ENCODE data around the gene SRSF5. TPM values are rescaled to one million over a fixed set of nuclear protein-coding genes. Genes with fewer than 3 reads are reported as not detected.

SRSF5 gene
- total and polyA plus RNA-seq, 2 of the 13 experiments (the other 11 are each of a cell fraction or from before 2014, with no cell fraction given): 189 to 277 TPM

DNA sequence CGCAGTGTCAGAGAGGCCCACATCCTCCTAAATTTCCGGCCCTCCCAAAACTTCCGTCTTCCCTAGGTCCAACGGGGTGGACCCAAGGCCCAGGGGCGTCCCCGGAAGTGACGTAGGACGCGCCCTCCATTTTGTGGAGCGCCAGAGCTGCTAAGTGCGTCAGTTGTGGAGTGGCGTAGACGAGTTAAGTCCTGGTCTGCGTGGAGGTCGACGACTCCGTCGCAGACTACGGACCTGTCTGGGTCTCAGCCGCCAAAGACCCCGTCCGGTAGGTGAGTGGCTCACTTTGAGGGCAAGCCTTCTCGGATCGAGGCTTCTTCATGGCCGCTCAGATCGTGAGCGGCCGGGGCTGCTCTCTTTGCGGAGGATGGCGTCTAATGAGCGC lies at the start of gene SRSF5 (continued):
- TF ChIP-seq, protein P1, sequence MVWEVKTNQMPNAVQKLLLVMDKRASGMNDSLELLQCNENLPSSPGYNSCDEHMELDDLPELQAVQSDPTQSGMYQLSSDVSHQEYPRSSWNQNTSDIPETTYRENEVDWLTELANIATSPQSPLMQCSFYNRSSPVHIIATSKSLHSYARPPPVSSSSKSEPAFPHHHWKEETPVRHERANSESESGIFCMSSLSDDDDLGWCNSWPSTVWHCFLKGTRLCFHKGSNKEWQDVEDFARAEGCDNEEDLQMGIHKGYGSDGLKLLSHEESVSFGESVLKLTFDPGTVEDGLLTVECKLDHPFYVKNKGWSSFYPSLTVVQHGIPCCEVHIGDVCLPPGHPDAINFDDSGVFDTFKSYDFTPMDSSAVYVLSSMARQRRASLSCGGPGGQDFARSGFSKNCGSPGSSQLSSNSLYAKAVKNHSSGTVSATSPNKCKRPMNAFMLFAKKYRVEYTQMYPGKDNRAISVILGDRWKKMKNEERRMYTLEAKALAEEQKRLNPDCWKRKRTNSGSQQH (CRISPR knock-in tag; IDR thresholded peaks at IDR 0.05; ENCODE audit: low read depth): peak; percentile 82; the same call in 1 of the 2 replicates
- no peak for TF ChIP-seq HNRNPH1 (optimal IDR thresholded peaks at IDR 0.05; ENCODE audit: low read depth, low read length)
- TF ChIP-seq KDM3A (CRISPR knock-in tag; IDR thresholded peaks at IDR 0.05; ENCODE audit: low read depth): peak; percentile 65; the same call in 1 of the 2 replicates
- peak; percentile 55 for TF ChIP-seq KMT2B (CRISPR knock-in tag; IDR thresholded peaks at IDR 0.05)
- peak; percentile 93 for TF ChIP-seq SAP130 (CRISPR knock-in tag; IDR thresholded peaks at IDR 0.05; ENCODE audit: low read depth)
- TF ChIP-seq, protein P2, sequence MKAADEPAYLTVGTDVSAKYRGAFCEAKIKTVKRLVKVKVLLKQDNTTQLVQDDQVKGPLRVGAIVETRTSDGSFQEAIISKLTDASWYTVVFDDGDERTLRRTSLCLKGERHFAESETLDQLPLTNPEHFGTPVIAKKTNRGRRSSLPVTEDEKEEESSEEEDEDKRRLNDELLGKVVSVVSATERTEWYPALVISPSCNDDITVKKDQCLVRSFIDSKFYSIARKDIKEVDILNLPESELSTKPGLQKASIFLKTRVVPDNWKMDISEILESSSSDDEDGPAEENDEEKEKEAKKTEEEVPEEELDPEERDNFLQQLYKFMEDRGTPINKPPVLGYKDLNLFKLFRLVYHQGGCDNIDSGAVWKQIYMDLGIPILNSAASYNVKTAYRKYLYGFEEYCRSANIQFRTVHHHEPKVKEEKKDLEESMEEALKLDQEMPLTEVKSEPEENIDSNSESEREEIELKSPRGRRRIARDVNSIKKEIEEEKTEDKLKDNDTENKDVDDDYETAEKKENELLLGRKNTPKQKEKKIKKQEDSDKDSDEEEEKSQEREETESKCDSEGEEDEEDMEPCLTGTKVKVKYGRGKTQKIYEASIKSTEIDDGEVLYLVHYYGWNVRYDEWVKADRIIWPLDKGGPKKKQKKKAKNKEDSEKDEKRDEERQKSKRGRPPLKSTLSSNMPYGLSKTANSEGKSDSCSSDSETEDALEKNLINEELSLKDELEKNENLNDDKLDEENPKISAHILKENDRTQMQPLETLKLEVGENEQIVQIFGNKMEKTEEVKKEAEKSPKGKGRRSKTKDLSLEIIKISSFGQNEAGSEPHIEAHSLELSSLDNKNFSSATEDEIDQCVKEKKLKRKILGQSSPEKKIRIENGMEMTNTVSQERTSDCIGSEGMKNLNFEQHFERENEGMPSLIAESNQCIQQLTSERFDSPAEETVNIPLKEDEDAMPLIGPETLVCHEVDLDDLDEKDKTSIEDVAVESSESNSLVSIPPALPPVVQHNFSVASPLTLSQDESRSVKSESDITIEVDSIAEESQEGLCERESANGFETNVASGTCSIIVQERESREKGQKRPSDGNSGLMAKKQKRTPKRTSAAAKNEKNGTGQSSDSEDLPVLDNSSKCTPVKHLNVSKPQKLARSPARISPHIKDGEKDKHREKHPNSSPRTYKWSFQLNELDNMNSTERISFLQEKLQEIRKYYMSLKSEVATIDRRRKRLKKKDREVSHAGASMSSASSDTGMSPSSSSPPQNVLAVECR (CRISPR knock-in tag; IDR thresholded peaks at IDR 0.05; ENCODE audit: borderline replicate concordance): peak; percentile 70; the same call in 1 of the 2 replicates
- no peak for TF ChIP-seq SOX6 (IDR thresholded peaks at IDR 0.05)
- peak; percentile 68; the same call in 1 of the 2 replicates for TF ChIP-seq SOX6 (CRISPR knock-in tag; IDR thresholded peaks at IDR 0.05)
- peak; percentile 96 for TF ChIP-seq ELF3 (CRISPR knock-in tag; IDR thresholded peaks at IDR 0.05)
- TF ChIP-seq MAFG (CRISPR knock-in tag; IDR thresholded peaks at IDR 0.05): no peak
- TF ChIP-seq, protein P3, sequence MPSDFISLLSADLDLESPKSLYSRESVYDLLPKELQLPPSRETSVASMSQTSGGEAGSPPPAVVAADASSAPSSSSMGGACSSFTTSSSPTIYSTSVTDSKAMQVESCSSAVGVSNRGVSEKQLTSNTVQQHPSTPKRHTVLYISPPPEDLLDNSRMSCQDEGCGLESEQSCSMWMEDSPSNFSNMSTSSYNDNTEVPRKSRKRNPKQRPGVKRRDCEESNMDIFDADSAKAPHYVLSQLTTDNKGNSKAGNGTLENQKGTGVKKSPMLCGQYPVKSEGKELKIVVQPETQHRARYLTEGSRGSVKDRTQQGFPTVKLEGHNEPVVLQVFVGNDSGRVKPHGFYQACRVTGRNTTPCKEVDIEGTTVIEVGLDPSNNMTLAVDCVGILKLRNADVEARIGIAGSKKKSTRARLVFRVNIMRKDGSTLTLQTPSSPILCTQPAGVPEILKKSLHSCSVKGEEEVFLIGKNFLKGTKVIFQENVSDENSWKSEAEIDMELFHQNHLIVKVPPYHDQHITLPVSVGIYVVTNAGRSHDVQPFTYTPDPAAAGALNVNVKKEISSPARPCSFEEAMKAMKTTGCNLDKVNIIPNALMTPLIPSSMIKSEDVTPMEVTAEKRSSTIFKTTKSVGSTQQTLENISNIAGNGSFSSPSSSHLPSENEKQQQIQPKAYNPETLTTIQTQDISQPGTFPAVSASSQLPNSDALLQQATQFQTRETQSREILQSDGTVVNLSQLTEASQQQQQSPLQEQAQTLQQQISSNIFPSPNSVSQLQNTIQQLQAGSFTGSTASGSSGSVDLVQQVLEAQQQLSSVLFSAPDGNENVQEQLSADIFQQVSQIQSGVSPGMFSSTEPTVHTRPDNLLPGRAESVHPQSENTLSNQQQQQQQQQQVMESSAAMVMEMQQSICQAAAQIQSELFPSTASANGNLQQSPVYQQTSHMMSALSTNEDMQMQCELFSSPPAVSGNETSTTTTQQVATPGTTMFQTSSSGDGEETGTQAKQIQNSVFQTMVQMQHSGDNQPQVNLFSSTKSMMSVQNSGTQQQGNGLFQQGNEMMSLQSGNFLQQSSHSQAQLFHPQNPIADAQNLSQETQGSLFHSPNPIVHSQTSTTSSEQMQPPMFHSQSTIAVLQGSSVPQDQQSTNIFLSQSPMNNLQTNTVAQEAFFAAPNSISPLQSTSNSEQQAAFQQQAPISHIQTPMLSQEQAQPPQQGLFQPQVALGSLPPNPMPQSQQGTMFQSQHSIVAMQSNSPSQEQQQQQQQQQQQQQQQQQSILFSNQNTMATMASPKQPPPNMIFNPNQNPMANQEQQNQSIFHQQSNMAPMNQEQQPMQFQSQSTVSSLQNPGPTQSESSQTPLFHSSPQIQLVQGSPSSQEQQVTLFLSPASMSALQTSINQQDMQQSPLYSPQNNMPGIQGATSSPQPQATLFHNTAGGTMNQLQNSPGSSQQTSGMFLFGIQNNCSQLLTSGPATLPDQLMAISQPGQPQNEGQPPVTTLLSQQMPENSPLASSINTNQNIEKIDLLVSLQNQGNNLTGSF (CRISPR knock-in tag; IDR thresholded peaks at IDR 0.05): peak; percentile 59; the same call in 1 of the 2 replicates
- TF ChIP-seq SOX13 (IDR thresholded peaks at IDR 0.05): peak; percentile 49; the same call in 1 of the 2 replicates
- peak; percentile 21 to 58; a peak in 1 of 4 replicates for TF ChIP-seq SOX13 (CRISPR knock-in tag; conservative IDR thresholded peaks at IDR 0.05 in 1 of 2, IDR thresholded peaks at IDR 0.05 in 1 of 2)
- TF ChIP-seq, protein P4, sequence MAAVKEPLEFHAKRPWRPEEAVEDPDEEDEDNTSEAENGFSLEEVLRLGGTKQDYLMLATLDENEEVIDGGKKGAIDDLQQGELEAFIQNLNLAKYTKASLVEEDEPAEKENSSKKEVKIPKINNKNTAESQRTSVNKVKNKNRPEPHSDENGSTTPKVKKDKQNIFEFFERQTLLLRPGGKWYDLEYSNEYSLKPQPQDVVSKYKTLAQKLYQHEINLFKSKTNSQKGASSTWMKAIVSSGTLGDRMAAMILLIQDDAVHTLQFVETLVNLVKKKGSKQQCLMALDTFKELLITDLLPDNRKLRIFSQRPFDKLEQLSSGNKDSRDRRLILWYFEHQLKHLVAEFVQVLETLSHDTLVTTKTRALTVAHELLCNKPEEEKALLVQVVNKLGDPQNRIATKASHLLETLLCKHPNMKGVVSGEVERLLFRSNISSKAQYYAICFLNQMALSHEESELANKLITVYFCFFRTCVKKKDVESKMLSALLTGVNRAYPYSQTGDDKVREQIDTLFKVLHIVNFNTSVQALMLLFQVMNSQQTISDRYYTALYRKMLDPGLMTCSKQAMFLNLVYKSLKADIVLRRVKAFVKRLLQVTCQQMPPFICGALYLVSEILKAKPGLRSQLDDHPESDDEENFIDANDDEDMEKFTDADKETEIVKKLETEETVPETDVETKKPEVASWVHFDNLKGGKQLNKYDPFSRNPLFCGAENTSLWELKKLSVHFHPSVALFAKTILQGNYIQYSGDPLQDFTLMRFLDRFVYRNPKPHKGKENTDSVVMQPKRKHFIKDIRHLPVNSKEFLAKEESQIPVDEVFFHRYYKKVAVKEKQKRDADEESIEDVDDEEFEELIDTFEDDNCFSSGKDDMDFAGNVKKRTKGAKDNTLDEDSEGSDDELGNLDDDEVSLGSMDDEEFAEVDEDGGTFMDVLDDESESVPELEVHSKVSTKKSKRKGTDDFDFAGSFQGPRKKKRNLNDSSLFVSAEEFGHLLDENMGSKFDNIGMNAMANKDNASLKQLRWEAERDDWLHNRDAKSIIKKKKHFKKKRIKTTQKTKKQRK (IDR thresholded peaks at IDR 0.05; ENCODE audit: low read length): no peak
- TF ChIP-seq ZNF768 (CRISPR knock-in tag; IDR thresholded peaks at IDR 0.05): peak; percentile 22; the same call in 1 of the 2 replicates
- TF ChIP-seq RFXANK (CRISPR knock-in tag; IDR thresholded peaks at IDR 0.05): peak; percentile 23; the same call in 1 of the 2 replicates
- 0 out of 2 replicates have a peak, but pooled peaks have one; percentile 14 for TF ChIP-seq ZMAT3 (CRISPR knock-in tag; conservative IDR thresholded peaks at IDR 0.05)

Measured in HepG2 (cell line).